T-helper 1 cell treated with Interleukin-12 subunit alpha and Interleukin-12 subunit beta and Interleukin-4 antibody, amounts not matched to agents 30 ng/mL and 1 ng/mL, for 36 hours (primary cell): ENCODE measurements around the gene THAP7. TPM values are rescaled to one million over a fixed set of nuclear protein-coding genes. Genes with fewer than 3 reads are reported as not detected.
"Not testable (repeated sequence)": the region's sequence is repeated elsewhere in the genome, so short reads cannot be mapped to it uniquely, and the experiment has no call there.

ENCODE experiments used
- intact Hi-C: fragments of 100-400 bp; cut with micrococcal nuclease; formaldehyde crosslinking; loops from one replicate; pipeline ENCODE4 v1.15.1; 2024
- total RNA-seq: library from RNA; stranded (reverse); gene quantifications from 2 replicates; pipeline ENCODE4 v1.2.3, GENCODE V29; 2022

Gene THAP7
- total RNA-seq, 1 donor from 2014 or later: 28.1 TPM

DNA sequence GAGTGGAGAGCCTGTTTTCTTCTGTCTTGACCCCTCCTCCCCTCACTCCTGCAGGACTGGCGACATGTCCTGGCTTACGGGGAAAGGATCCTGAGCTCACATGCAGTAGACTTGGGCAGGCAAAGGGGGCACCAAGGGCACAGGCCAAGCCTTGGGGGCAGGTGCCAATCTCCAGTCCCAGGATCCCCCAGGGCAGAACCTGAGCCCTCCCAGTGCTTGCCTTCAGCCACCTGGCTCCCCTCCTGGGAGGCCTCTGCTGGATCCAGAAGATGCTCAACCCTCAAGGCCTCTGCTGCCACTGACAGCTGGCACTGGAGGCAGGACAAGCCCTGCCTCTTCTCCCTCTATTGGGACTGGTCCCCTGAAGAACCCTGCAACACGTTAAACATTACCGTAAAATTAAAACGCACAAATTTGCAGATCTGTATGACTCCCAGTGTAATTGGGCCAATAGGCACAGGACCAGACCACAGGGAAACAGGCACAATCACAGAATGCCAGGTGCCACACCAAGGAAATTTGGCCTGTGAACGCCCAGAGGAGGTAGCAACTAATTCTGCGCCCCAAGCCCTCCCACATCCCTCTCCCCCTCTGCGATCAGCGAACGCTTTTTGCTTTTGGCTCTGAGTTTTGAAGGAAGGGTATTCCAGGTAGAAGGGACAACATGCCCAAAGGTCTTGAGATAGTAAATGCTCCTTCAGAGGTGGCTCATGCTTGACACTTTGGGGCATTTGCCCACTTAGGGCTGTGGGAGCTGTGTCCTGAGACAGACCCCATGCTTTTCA lies 20.8 kb downstream of the THAP7 start:
- intact Hi-C loops: loop anchor here (1.0 kb wide), 1 partner anchor 64 kb away; the partner anchor contains the start of gene CRKL

- intact Hi-C loops: no loop called here
These were observed 21.4 kb downstream of the THAP7 start for GRCh38 chr22:20980523-20980922.

DNA sequence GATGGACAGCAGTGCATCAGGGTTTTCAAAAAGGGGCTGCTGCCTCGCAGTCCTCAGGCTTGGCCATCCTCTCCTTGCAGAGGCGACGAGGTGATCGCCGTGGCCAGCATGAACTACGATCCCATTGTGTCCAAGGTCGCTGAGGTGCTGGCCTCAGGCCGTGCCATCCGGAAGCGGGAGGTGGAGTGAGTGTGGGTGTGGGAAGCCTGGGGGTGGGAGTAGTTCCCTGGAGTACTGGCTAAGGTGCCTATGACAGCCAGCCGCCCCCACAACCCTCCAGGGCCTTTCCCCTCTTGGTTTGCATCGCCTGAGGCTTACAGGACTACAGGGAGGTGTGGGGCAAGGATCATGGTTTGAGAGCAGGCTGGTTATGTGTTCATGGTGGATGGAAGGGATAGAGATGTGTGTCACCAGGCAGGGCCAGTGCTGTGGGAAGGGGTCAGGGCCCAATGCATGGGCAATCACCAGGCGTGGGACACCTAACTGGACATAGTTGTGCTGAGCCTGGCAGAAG lies 21.9 kb downstream of the THAP7 start:
- intact Hi-C loops: loop anchor here (1.0 kb wide), 1 partner anchor 122 kb away; the partner anchor contains the start of gene PI4KA

DNA sequence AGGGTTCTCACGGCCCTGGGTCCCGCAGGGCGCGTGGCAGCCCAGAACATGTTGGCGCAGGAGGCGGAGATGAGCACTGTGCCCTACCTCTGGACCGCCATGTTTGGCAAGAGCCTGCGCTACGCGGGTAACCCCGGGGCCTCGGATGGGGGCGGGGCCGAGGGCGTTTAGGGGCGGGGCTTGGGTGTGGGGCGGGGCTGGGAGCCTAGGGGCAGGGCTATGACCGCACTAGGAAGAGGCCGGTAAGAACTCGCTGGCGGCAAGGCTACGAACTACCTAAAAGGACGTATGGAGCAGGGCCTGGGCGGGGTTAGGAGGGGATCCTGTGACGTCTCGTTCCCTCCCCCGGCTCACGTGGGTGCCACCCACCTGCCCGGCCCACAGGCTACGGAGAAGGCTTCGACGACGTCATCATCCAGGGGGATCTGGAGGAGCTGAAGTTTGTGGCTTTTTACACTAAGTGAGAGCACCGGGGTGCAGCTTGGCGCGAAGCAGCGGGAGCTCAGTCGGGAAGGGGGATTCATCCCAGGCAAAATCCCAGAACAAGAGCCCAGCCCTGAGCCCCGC lies 22.6 kb downstream of the THAP7 start:
- intact Hi-C loops: loop anchor here (1.0 kb wide), 1 partner anchor 121 kb away; the partner anchor contains the start of gene PI4KA

- intact Hi-C loops: no loop called here
These were observed 23.5 kb downstream of the THAP7 start for GRCh38 chr22:20978419-20978818.

- intact Hi-C loops: no loop called here
These were observed 24.3 kb downstream of the THAP7 start for GRCh38 chr22:20977516-20978170.

DNA sequence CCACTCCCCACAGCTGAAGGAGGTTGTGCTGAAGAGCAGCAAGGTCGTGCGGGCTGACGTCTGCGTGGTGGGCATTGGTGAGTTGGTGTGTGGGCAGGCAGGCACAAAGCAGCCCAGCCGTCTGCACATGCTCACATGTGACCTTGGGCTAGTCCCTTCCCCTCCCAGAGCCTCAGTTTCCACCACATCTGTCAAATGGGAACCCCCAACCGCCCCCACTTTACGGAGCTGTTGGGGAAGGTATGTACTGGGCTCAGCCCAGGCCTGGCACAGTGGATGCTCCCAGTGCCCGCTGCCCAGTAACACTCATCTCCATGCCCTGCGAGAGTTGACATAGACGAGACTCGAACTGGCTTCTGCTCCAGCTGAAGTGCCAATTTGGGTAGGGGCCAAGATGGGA lies 24.9 kb downstream of the THAP7 start:
- intact Hi-C loops: no loop called here

DNA sequence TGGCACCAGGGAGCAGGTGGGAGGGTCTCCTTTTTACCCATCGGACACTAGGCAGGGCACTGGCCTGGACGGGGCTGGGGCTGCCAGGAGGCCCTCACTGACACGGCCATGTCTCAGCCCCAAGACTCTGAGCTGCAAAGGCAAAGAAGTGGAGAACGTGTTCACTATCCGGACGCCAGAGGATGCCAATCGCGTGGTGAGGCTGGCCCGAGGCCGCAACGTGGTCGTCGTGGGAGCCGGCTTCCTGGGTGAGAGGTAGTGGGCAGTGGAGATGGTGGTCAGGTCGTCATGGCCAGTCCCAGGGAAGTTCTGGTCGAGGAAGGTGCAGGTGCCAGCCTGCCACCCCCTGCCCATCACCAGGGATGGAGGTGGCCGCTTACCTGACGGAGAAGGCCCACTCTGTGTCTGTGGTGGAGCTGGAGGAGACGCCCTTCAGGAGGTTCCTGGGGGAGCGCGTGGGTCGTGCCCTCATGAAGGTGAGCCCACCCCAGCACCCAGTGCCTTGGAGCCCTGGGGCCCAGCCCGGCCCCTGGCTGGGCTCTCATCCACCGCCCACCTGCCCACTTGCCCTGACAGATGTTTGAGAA lies 25.5 kb downstream of the THAP7 start:
- intact Hi-C loops: no loop called here

GRCh38 chr22:20975541-20976290 lies 26.2 kb downstream of the THAP7 start:
- intact Hi-C loops: no loop called here

DNA sequence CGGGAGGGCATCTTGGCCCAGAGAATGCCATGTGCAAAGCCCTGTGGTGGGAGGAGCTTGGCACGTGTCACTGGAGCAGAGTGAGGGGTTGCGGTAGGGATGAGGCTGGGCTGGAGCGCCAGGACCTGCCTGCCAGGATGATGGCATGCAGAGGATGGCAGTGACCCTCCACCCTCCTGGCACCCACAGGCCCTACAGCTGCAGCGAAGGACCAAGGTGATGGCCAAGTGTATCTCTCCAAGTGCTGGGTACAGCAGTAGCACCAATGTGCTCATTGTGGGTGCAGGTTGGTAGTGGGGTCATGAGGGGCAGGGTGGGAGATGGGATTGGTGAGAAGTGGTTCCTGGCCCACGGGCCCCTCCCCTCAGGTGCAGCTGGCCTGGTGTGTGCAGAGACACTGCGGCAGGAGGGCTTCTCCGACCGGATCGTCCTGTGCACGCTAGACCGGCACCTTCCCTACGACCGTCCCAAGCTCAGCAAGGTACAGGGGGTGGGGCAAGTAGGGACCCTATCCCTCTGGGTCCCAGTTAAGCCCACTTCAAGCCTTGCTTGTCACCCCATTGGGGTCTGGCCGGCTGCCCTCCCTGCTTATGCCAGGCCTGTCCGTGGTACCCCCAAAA lies 27.5 kb downstream of the THAP7 start:
- intact Hi-C loops: no loop called here

DNA sequence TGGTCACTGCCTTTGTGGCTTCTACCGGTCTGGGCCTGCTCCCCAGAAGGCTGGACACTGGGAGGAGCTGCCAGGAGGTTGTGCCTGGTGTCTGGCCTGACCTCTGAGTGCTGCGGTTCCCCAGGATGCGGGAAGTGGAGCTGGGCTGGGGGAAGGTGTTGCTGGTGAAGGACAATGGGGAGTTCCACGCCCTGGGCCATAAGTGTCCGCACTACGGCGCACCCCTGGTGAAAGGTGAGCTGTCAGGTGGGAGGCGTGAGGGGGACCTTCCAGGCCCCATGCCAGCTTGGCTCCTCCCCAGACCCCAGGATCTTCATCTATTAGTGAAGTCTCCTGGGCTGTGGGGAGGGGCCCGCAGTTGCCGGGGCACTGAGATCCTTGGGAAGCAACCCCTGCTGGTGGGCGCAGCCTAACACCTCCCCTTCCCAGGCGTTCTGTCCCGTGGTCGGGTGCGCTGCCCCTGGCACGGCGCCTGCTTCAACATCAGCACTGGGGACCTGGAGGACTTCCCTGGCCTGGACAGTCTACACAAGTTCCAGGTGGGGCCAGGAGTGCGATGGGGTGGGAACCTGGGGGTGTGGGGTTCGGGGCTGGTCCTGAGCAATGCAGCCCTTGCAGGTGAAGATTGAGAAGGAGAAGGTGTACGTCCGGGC lies 28.2 kb downstream of the THAP7 start:
- intact Hi-C loops: no loop called here

GRCh38 chr22:20972933-20973577 lies 28.9 kb downstream of the THAP7 start:
- intact Hi-C loops: no loop called here

- intact Hi-C loops: not testable (repeated sequence)
These were observed 29.8 kb downstream of the THAP7 start for GRCh38 chr22:20972014-20972694.

DNA sequence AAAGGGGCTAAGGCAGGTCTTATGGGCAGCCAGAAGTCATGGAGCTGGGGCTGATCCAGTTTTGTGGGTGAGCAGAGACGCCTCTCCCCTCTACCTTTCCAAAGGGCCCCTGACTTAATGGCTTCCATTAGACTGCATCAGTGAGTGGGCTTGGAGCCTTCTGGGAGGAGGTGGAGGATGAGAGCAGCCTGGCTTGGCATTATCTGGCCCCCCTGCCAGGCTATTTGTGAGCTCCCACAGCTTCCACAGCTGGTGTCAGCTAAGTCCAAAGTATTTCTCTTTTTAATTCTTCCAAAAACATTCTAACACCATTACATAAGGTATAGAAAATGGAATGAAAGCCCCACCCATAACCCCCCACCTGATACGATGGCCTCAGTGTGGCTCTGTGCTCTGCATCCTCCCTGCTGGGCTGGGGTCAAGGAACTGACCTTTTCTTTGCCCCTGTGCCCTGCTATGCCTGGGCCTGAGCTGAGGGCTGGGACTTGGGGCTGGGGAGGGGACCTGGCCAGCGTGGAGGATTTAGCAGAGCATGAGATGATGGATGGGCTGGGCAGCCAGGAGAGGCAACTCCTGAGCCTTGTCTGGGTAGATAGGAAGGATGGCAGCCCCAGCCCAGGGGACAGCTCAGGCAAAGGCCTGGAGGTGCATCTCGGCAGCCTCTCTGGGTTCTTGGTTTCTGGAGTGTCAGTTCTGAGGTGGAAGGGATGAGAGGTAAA lies 30.8 kb downstream of the THAP7 start:
- intact Hi-C loops: no loop called here

- intact Hi-C loops: loop anchor here (10.0 kb wide), 1 partner anchor 46 kb away; the partner anchor contains the start of gene P2RX6
These were observed 33.5 kb downstream of the THAP7 start for GRCh38 chr22:20968281-20968977.

- intact Hi-C loops: loop anchor here (10.0 kb wide), 1 partner anchor 47 kb away; the partner anchor contains the start of gene P2RX6
These were observed 34.2 kb downstream of the THAP7 start for GRCh38 chr22:20967697-20968211.
